HEK293 (cell line): ENCODE results near the gene RGS6.

ENCODE experiments used
- CTCF ChIA-PET: fragments of 350-600 bp; formaldehyde crosslinking; extraction: SDS; loops from one replicate; lab custom pipeline; 2021; ENCODE audit warnings: antibody characterized with exemption; lab: Yijun Ruan, JAX
- POLR2A ChIA-PET: fragments of 300-600 bp; formaldehyde crosslinking; extraction: SDS; loops from one replicate; lab custom pipeline; 2020; ENCODE audit warnings: antibody characterized with exemption, inconsistent platforms; lab: Yijun Ruan, JAX
- H3K27ac ChIP-seq: fragments of 200-500 bp; sonication (Bioruptor generic); 2 replicates; pipeline ENCODE4 v1.5.1; 2014; ENCODE audit warnings: low read depth, low read length, control low read depth, inconsistent platforms; ENCODE audit errors: extremely low read depth
- H3K36me3 ChIP-seq, 2 experiments: fragments of 200-500 bp in 1 of 2; sonication (Bioruptor generic) in 1 of 2; 1 replicate in 1 of 2; 2 replicates in 1 of 2; pipeline ENCODE4 v1.5.1; 2014 to 2017; ENCODE audit warnings: inconsistent platforms in 2 of 2, low read length in 2 of 2; ENCODE audit not compliant: control insufficient read depth in 2 of 2, insufficient read depth in 1 of 2
- H3K4me1 ChIP-seq: fragments of 200-500 bp; sonication (Bioruptor generic); 2 replicates; pipeline ENCODE4 v1.5.1; 2014; ENCODE audit warnings: mild to moderate bottlenecking, low read length, inconsistent platforms; ENCODE audit not compliant: control insufficient read depth, insufficient read depth
- H3K4me3 ChIP-seq: 2 replicates; pipeline ENCODE4 v1.5.1; 2011; ENCODE audit warnings: low read depth, mild to moderate bottlenecking, control low read depth, low read length, moderate library complexity
- H3K9me3 ChIP-seq: fragments of 200-500 bp; sonication (Bioruptor generic); 2 replicates; pipeline ENCODE4 v1.5.1; 2014; ENCODE audit warnings: low read depth, low read length, inconsistent platforms; ENCODE audit not compliant: control insufficient read depth, insufficient read depth
- HOXA7 ChIP-seq: sonication (generic); formaldehyde crosslinking; IDR thresholded peaks from 2 replicates; pipeline ENCODE4 v1.8.1; 2022; ENCODE audit warnings: missing genetic modification reagents, borderline replicate concordance
- KLF16 ChIP-seq: fragments of 450-650 bp; formaldehyde crosslinking; IDR thresholded peaks from 2 replicates; pipeline ENCODE4 v1.5.1; 2017; ENCODE audit warnings: missing biosample characterization, missing genetic modification characterization
- RBAK ChIP-seq: fragments of 450-650 bp; formaldehyde crosslinking; IDR thresholded peaks from 2 replicates; pipeline ENCODE4 v1.5.1; 2016; ENCODE audit warnings: missing biosample characterization, missing genetic modification characterization
- ZBTB17 ChIP-seq: fragments of 450-650 bp; formaldehyde crosslinking; IDR thresholded peaks from 2 replicates; pipeline ENCODE4 v1.5.1; 2016; ENCODE audit warnings: missing biosample characterization, missing genetic modification characterization
- ZBTB8A ChIP-seq: fragments of 450-650 bp; formaldehyde crosslinking; IDR thresholded peaks from 2 replicates; pipeline ENCODE4 v1.5.1; 2016; ENCODE audit warnings: missing biosample characterization, missing genetic modification characterization
- ZFP37 ChIP-seq: fragments of 450-650 bp; formaldehyde crosslinking; IDR thresholded peaks from 2 replicates; pipeline ENCODE4 v1.5.1; 2016; ENCODE audit warnings: missing biosample characterization, missing genetic modification characterization
- ZNF112 ChIP-seq: fragments of 450-650 bp; formaldehyde crosslinking; IDR thresholded peaks from 2 replicates; pipeline ENCODE4 v1.5.0; 2017; ENCODE audit warnings: missing biosample characterization, missing genetic modification characterization
- ZNF132 ChIP-seq: fragments of 450-650 bp; formaldehyde crosslinking; IDR thresholded peaks from 2 replicates; pipeline ENCODE4 v1.5.1; 2017; ENCODE audit warnings: missing biosample characterization, missing genetic modification characterization, borderline replicate concordance
- ZNF133 ChIP-seq: fragments of 450-650 bp; formaldehyde crosslinking; IDR thresholded peaks from 2 replicates; pipeline ENCODE4 v1.5.1; 2016; ENCODE audit warnings: missing biosample characterization, missing genetic modification characterization
- ZNF221 ChIP-seq: fragments of 450-650 bp; formaldehyde crosslinking; IDR thresholded peaks from 2 replicates; pipeline ENCODE4 v1.5.1; 2017; ENCODE audit warnings: missing biosample characterization, missing genetic modification characterization, borderline replicate concordance
- ZNF366 ChIP-seq: fragments of 450-650 bp; formaldehyde crosslinking; conservative IDR thresholded peaks from 2 replicates; pipeline ENCODE4 v1.5.1; 2016; ENCODE audit warnings: missing biosample characterization, missing genetic modification characterization
- ZNF404 ChIP-seq: fragments of 450-650 bp; formaldehyde crosslinking; IDR thresholded peaks from 2 replicates; pipeline ENCODE4 v1.5.1; 2017; ENCODE audit warnings: missing biosample characterization, missing genetic modification characterization
- ZNF48 ChIP-seq: fragments of 450-650 bp; formaldehyde crosslinking; IDR thresholded peaks from 2 replicates; pipeline ENCODE4 v1.5.1; 2016; ENCODE audit warnings: missing biosample characterization, missing genetic modification characterization
- ZNF501 ChIP-seq: fragments of 450-650 bp; formaldehyde crosslinking; IDR thresholded peaks from 2 replicates; pipeline ENCODE4 v1.5.1; 2016; ENCODE audit warnings: missing biosample characterization, missing genetic modification characterization
- ZNF549 ChIP-seq: fragments of 450-650 bp; IDR thresholded peaks from 2 replicates; pipeline ENCODE4 v1.5.1; 2018; ENCODE audit warnings: missing biosample characterization, missing genetic modification characterization, mild to moderate bottlenecking, inconsistent platforms, moderate library complexity
- ZNF624 ChIP-seq: fragments of 450-650 bp; formaldehyde crosslinking; IDR thresholded peaks from 2 replicates; pipeline ENCODE4 v1.5.1; 2017; ENCODE audit warnings: missing biosample characterization, missing genetic modification characterization
- ZNF626 ChIP-seq: fragments of 450-650 bp; sonication (Bioruptor Pico); formaldehyde crosslinking; IDR thresholded peaks from 2 replicates; pipeline ENCODE4 v1.5.1; 2018; ENCODE audit warnings: missing biosample characterization, missing genetic modification characterization, inconsistent platforms
- ZNF629 ChIP-seq: fragments of 450-650 bp; formaldehyde crosslinking; IDR thresholded peaks from 2 replicates; pipeline ENCODE4 v1.5.1; 2017; ENCODE audit warnings: missing biosample characterization, missing genetic modification characterization
- ZNF792 ChIP-seq: fragments of 450-650 bp; formaldehyde crosslinking; IDR thresholded peaks from 2 replicates; pipeline ENCODE4 v1.5.1; 2016; ENCODE audit warnings: missing biosample characterization, missing genetic modification characterization
- ZSCAN16 ChIP-seq: fragments of 450-650 bp; formaldehyde crosslinking; IDR thresholded peaks from 2 replicates; pipeline ENCODE4 v1.5.1; 2016; ENCODE audit warnings: missing biosample characterization, missing genetic modification characterization
- TF ChIP-seq, protein P1 (sequence below): fragments of 450-650 bp; formaldehyde crosslinking; IDR thresholded peaks from 2 replicates; pipeline ENCODE4 v1.5.0; 2017; ENCODE audit warnings: missing biosample characterization, missing genetic modification characterization, borderline replicate concordance
- TF ChIP-seq, protein P2 (sequence below): fragments of 450-650 bp; formaldehyde crosslinking; IDR thresholded peaks from 2 replicates; pipeline ENCODE4 v1.5.1; 2016; ENCODE audit warnings: missing biosample characterization, missing genetic modification characterization
- TF ChIP-seq, protein P3 (sequence below): fragments of 450-650 bp; formaldehyde crosslinking; IDR thresholded peaks from 2 replicates; pipeline ENCODE4 v1.5.1; 2016; ENCODE audit warnings: missing biosample characterization, missing genetic modification characterization
- TF ChIP-seq, protein P4 (sequence below): fragments of 450-650 bp; formaldehyde crosslinking; conservative IDR thresholded peaks from 2 replicates; pipeline ENCODE4 v1.5.1; 2016; ENCODE audit warnings: low read depth, missing biosample characterization, missing genetic modification characterization

RGS6 gene

DNA sequence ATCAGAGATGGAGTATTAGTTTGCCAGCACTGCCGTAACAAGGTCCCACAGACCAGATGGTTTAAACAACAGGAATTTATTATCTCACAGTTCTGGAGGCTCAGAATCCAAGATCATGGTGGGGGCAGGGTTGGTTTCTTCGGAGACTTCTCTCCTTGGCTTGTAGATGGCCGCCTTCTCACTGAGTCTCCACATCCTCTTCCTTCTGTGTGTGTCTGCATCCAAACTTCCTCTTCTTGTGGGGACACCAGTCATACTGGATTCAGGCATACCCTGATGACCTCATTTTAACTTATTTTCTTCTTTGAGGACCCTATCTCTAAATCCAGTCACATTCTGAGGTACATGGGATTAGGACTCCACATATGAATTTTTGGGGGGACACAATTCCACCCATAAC lies 455.5 kb downstream of the RGS6 start:
- POLR2A ChIA-PET, result no interaction called here
- TF ChIP-seq ZNF624 (tag by site-specific recombination), result no peak
- no peak for TF ChIP-seq ZNF792 (tag by site-specific recombination)
- no peak for TF ChIP-seq HOXA7
- no peak for TF ChIP-seq ZSCAN16
- TF ChIP-seq, protein P1, sequence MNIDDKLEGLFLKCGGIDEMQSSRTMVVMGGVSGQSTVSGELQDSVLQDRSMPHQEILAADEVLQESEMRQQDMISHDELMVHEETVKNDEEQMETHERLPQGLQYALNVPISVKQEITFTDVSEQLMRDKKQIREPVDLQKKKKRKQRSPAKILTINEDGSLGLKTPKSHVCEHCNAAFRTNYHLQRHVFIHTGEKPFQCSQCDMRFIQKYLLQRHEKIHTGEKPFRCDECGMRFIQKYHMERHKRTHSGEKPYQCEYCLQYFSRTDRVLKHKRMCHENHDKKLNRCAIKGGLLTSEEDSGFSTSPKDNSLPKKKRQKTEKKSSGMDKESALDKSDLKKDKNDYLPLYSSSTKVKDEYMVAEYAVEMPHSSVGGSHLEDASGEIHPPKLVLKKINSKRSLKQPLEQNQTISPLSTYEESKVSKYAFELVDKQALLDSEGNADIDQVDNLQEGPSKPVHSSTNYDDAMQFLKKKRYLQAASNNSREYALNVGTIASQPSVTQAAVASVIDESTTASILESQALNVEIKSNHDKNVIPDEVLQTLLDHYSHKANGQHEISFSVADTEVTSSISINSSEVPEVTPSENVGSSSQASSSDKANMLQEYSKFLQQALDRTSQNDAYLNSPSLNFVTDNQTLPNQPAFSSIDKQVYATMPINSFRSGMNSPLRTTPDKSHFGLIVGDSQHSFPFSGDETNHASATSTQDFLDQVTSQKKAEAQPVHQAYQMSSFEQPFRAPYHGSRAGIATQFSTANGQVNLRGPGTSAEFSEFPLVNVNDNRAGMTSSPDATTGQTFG, result no peak
- no peak for TF ChIP-seq ZNF221
- no peak for TF ChIP-seq ZNF366 (tag by site-specific recombination)
- TF ChIP-seq ZBTB8A (tag by site-specific recombination), result no peak
- no peak for TF ChIP-seq ZNF133 (tag by site-specific recombination)
- TF ChIP-seq, all 188 proteins: peak for 0
- CTCF ChIA-PET, result no interaction called here
- H3K27ac ChIP-seq, result no peak overlapping the region
- no peaks in the 10 kb centered on the region for H3K9me3 ChIP-seq
- no peak overlapping the region for H3K4me3 ChIP-seq
- H3K4me1 ChIP-seq, result no peaks in the 10 kb centered on the region
- H3K36me3 ChIP-seq, result no peaks in the 10 kb centered on the region

DNA sequence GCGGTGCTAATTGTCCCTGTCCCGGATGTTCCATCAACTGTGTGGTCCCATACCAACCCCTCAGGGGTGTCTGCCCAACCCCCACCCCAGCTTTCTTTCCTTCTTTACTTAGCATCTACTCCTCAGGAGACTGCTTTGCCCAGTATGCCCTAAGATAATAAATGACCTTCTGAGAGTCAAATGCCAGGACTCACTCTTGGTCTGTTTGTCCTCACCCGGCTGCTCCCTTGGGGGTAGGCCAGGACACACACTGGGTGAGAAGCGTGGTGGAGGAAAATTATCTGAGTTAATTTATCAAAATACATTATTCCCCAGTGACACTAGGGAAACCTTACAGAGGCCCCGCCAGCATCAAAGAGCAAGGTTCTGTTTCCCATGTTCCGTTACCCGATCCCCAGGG lies 457.0 kb downstream of the RGS6 start:
- Histone ChIP-seq H3K4me1 (no peaks in the 10 kb centered on the region), H3K9me3 (no peaks in the 10 kb centered on the region), H3K27ac (no peak overlapping the region), H3K36me3 (no peaks in the 10 kb centered on the region), H3K4me3 (no peak overlapping the region)
- POLR2A ChIA-PET, result no interaction called here
- CTCF ChIA-PET, result interaction anchor here (1.0 kb wide), 1 partner anchor 31 kb away, joined by 3 read pairs; no protein-coding TSS in a partner anchor
- TF ChIP-seq, protein P2, sequence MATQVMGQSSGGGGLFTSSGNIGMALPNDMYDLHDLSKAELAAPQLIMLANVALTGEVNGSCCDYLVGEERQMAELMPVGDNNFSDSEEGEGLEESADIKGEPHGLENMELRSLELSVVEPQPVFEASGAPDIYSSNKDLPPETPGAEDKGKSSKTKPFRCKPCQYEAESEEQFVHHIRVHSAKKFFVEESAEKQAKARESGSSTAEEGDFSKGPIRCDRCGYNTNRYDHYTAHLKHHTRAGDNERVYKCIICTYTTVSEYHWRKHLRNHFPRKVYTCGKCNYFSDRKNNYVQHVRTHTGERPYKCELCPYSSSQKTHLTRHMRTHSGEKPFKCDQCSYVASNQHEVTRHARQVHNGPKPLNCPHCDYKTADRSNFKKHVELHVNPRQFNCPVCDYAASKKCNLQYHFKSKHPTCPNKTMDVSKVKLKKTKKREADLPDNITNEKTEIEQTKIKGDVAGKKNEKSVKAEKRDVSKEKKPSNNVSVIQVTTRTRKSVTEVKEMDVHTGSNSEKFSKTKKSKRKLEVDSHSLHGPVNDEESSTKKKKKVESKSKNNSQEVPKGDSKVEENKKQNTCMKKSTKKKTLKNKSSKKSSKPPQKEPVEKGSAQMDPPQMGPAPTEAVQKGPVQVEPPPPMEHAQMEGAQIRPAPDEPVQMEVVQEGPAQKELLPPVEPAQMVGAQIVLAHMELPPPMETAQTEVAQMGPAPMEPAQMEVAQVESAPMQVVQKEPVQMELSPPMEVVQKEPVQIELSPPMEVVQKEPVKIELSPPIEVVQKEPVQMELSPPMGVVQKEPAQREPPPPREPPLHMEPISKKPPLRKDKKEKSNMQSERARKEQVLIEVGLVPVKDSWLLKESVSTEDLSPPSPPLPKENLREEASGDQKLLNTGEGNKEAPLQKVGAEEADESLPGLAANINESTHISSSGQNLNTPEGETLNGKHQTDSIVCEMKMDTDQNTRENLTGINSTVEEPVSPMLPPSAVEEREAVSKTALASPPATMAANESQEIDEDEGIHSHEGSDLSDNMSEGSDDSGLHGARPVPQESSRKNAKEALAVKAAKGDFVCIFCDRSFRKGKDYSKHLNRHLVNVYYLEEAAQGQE, result no peak
- TF ChIP-seq RBAK (tag by site-specific recombination), result no peak
- TF ChIP-seq ZNF404 (tag by site-specific recombination), result no peak
- no peak for TF ChIP-seq ZNF501 (tag by site-specific recombination)
- no peak for TF ChIP-seq ZNF626
- TF ChIP-seq ZNF112 (tag by site-specific recombination), result no peak
- no peak for TF ChIP-seq ZBTB17
- no peak for TF ChIP-seq ZNF549 (tag by site-specific recombination)
- no peak for TF ChIP-seq ZNF629 (tag by site-specific recombination)
- TF ChIP-seq KLF16 (tag by site-specific recombination), result no peak
- TF ChIP-seq, protein P3, sequence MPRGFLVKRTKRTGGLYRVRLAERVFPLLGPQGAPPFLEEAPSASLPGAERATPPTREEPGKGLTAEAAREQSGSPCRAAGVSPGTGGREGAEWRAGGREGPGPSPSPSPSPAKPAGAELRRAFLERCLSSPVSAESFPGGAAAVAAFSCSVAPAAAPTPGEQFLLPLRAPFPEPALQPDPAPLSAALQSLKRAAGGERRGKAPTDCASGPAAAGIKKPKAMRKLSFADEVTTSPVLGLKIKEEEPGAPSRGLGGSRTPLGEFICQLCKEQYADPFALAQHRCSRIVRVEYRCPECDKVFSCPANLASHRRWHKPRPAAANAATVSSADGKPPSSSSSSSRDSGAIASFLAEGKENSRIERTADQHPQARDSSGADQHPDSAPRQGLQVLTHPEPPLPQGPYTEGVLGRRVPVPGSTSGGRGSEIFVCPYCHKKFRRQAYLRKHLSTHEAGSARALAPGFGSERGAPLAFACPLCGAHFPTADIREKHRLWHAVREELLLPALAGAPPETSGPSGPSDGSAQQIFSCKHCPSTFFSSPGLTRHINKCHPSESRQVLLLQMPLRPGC (tag by site-specific recombination), result no peak
- TF ChIP-seq ZNF132 (tag by site-specific recombination), result no peak
- no peak for TF ChIP-seq ZFP37 (tag by site-specific recombination)
- TF ChIP-seq ZNF48, result no peak
- TF ChIP-seq, protein P4, sequence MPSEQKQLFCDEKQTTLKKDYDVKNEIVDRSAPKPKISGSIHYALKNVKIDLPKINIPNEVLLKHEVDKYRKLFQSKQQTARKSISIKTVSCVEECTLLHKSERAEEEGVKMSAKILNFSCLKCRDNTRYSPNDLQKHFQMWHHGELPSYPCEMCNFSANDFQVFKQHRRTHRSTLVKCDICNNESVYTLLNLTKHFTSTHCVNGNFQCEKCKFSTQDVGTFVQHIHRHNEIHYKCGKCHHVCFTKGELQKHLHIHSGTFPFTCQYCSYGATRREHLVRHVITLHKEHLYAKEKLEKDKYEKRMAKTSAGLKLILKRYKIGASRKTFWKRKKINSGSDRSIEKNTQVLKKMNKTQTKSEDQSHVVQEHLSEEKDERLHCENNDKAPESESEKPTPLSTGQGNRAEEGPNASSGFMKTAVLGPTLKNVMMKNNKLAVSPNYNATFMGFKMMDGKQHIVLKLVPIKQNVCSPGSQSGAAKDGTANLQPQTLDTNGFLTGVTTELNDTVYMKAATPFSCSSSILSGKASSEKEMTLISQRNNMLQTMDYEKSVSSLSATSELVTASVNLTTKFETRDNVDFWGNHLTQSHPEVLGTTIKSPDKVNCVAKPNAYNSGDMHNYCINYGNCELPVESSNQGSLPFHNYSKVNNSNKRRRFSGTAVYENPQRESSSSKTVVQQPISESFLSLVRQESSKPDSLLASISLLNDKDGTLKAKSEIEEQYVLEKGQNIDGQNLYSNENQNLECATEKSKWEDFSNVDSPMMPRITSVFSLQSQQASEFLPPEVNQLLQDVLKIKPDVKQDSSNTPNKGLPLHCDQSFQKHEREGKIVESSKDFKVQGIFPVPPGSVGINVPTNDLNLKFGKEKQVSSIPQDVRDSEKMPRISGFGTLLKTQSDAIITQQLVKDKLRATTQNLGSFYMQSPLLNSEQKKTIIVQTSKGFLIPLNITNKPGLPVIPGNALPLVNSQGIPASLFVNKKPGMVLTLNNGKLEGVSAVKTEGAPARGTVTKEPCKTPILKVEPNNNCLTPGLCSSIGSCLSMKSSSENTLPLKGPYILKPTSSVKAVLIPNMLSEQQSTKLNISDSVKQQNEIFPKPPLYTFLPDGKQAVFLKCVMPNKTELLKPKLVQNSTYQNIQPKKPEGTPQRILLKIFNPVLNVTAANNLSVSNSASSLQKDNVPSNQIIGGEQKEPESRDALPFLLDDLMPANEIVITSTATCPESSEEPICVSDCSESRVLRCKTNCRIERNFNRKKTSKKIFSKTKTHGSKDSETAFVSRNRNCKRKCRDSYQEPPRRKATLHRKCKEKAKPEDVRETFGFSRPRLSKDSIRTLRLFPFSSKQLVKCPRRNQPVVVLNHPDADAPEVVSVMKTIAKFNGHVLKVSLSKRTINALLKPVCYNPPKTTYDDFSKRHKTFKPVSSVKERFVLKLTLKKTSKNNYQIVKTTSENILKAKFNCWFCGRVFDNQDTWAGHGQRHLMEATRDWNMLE, result no peak
